Neuronal stem cell (in vitro differentiated cells): Measurements from ENCODE around the gene SNX3. TPM values are rescaled to one million over a fixed set of nuclear protein-coding genes. Genes with fewer than 3 reads are reported as not detected.

Experiments used
- small RNA-seq: library from polyadenylated mRNA; stranded (forward); fragments of <200 nt; extraction: miRNeasy Mini kit (QIAGEN cat#:217004); gene quantifications from one replicate; pipeline ENCODE3, GENCODE V24; 2013; ENCODE audit not compliant: insufficient read depth

The SNX3 gene

Small RNA genes within 50 kb of the gene (small RNA-seq; reads per million reads assigned to genes)
- not detected for gene RNA5SP212
- not detected for gene RNU6-1144P
- not detected for gene Z98742.2
